Nephron progenitor cell (in vitro differentiated cells): Measurements from ENCODE around the gene ADGRE3.

ENCODE experiments used
- DNase-seq: peaks from one replicate; pipeline ENCODE4 v3.0.0; 2021
- H3K27ac Mint-ChIP-seq: 2 replicates; pipeline ENCODE4 v1.8.0; 2021; ENCODE audit warnings: mild to moderate bottlenecking, moderate library complexity, mixed read lengths
- H3K27me3 Mint-ChIP-seq: 2 replicates; pipeline ENCODE4 v1.8.0; 2021; ENCODE audit warnings: mild to moderate bottlenecking, low read depth, mixed read lengths; ENCODE audit not compliant: poor library complexity
- H3K36me3 Mint-ChIP-seq: 2 replicates; pipeline ENCODE4 v1.8.0; 2021; ENCODE audit warnings: low read depth, mixed read lengths
- H3K4me1 Mint-ChIP-seq: 2 replicates; pipeline ENCODE4 v1.8.0; 2021; ENCODE audit warnings: mixed read lengths
- H3K4me3 Mint-ChIP-seq: 2 replicates; pipeline ENCODE4 v1.8.0; 2021; ENCODE audit warnings: mild to moderate bottlenecking, moderate library complexity, mixed read lengths
- H3K9me3 Mint-ChIP-seq: 2 replicates; pipeline ENCODE4 v1.8.0; 2021; ENCODE audit warnings: mild to moderate bottlenecking, moderate library complexity, mixed read lengths
- CTCF ChIP-seq: fragments of 200-600 bp; sonication (generic); IDR thresholded peaks from 2 replicates; pipeline ENCODE4 v1.5.0; 2021; ENCODE audit warnings: antibody characterized with exemption

Gene ADGRE3

GRCh38 chr19:14659874-14660489, 14.7 kb downstream of the ADGRE3 start:
- Mint-ChIP-seq H3K27ac (no peak overlapping the region), H3K9me3 (peaks cover 33% of the 10 kb centered on the region), H3K36me3 (no peaks in the 10 kb centered on the region)

GRCh38 chr19:14655726-14656125, 18.9 kb downstream of the ADGRE3 start:
- no peak for TF ChIP-seq CTCF
- no peak for DNase-seq
- H3K27ac Mint-ChIP-seq = no peak overlapping the region
- no peaks in the 10 kb centered on the region for H3K4me1 Mint-ChIP-seq
- H3K4me3 Mint-ChIP-seq = no peak overlapping the region
- peaks cover 29% of the 10 kb centered on the region for H3K9me3 Mint-ChIP-seq
- H3K27me3 Mint-ChIP-seq = peaks cover 10% of the 10 kb centered on the region
- H3K36me3 Mint-ChIP-seq = no peaks in the 10 kb centered on the region

More at GRCh38 chr19:14659874-14660489, 14.7 kb downstream of the ADGRE3 start:
- Mint-ChIP-seq H3K27me3 (peaks cover 11% of the 10 kb centered on the region), H3K4me1 (no peaks in the 10 kb centered on the region), H3K4me3 (no peak overlapping the region)
- no peak for DNase-seq
- TF ChIP-seq CTCF = no peak

- Mint-ChIP-seq H3K27ac (no peak overlapping the region), H3K4me3 (no peak overlapping the region), H3K4me1 (no peaks in the 10 kb centered on the region), H3K36me3 (no peaks in the 10 kb centered on the region), H3K27me3 (peaks cover 5% of the 10 kb centered on the region), H3K9me3 (peaks cover 29% of the 10 kb centered on the region)
- no peak for TF ChIP-seq CTCF
- no peak for DNase-seq
These were observed 19.7 kb downstream of the ADGRE3 start for GRCh38 chr19:14654786-14655560.

- TF ChIP-seq CTCF = no peak
- no peaks in the 10 kb centered on the region for H3K4me1 Mint-ChIP-seq
- no peak for DNase-seq
- H3K27ac Mint-ChIP-seq = no peak overlapping the region
- H3K27me3 Mint-ChIP-seq = peaks cover 18% of the 10 kb centered on the region
- peaks cover 48% of the 10 kb centered on the region for H3K9me3 Mint-ChIP-seq
- no peaks in the 10 kb centered on the region for H3K36me3 Mint-ChIP-seq
- H3K4me3 Mint-ChIP-seq = no peak overlapping the region
These were observed 24.5 kb downstream of the ADGRE3 start for GRCh38 chr19:14650161-14650560.

- H3K36me3 Mint-ChIP-seq = no peaks in the 10 kb centered on the region
- DNase-seq = no peak
- H3K4me1 Mint-ChIP-seq = no peaks in the 10 kb centered on the region
- no peak overlapping the region for H3K4me3 Mint-ChIP-seq
- no peak overlapping the region for H3K27ac Mint-ChIP-seq
- no peak for TF ChIP-seq CTCF
- H3K27me3 Mint-ChIP-seq = peaks cover 18% of the 10 kb centered on the region
- H3K9me3 Mint-ChIP-seq = peaks cover 56% of the 10 kb centered on the region
These were observed 25.6 kb downstream of the ADGRE3 start for GRCh38 chr19:14649020-14649419.

GRCh38 chr19:14648506-14648905, 26.1 kb downstream of the ADGRE3 start:
- Mint-ChIP-seq H3K9me3 (peaks cover 61% of the 10 kb centered on the region), H3K4me1 (no peaks in the 10 kb centered on the region), H3K27ac (no peak overlapping the region), H3K4me3 (no peak overlapping the region), H3K27me3 (peaks cover 16% of the 10 kb centered on the region), H3K36me3 (no peaks in the 10 kb centered on the region)
- DNase-seq = no peak
- no peak for TF ChIP-seq CTCF
